Measurements from ENCODE around the gene DRAM1.

Gene DRAM1

DNA sequence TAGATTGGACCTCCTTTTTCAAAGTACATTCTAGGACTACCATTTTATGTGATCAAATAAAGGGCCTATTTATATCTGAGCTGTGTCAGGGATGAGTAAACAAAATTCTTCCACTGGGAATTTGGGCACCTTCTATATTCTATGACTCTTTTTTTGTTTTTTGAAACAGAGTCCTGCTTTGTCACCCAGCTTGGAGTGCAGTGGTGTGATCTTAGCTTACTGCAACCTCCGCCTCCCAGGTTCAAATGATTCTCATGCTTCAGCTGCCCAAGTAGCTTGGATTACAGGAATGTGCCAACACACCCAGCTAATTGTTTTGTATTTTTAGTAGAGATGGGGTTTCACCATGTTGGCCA lies 64.8 kb downstream of the DRAM1 start:
- FAIRE-seq = no peak

DNA sequence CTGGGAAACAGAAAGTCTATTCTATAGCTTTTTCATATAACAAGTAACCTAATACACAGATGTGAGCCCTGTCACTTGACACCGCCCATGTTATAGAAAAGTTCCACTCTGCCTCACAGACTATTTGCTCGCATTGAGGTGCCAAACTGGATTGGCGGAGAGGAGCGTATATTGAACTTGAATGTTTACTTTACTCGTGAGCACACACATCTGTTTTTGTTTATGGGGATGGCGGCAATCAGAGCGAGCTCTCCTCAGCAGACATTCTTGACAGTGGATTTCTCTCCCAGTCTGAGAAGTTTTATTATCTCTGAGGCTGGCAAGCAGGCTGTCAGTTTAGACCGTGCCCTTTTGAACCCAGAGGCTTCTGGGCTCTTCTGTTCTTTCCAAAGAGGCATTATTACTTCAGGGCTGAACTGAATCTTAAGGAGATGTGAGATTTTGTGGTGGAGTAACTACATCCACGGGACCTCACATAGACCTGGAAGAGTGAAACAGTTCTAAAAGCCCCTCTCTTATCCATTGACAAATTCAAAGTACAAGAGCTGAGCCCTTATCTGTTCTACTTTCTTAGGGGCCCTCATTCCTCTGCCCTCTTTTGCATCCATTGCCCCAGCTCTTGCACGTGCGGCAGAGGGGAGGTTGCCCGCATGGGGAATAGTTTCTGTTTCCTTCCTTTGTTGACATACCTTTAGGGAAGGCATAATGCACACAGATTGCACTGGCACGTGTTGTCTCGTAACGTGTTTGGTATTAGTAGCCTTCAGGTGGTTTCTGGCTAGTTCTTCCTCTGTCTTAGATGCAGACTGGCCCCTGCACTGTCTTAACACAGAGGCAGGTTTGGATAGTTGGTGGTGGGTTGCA lies 68.2 kb downstream of the DRAM1 start:
- no peak for FAIRE-seq

- FAIRE-seq = no peak
These were observed 68.8 kb downstream of the DRAM1 start for GRCh38 chr12:101946233-101946611.

DNA sequence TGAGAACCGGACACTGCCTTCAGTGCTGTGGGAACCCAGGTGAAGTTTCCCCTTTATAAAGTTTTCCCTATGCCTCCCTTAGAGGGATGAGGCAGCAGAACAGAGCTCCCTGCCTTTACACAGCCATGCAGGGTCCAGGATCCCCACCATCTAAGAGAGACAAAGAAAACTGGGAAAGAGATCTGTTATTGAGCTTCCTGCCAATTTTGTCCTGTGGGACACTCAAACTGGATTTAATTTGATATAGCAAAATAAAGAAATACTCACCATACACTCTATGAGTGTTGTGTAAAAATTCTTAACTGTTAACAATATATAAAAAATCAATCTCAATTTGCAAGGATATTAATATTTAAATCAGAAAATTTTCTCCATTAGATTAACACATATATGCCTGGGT lies 69.9 kb downstream of the DRAM1 start:
- no peak for FAIRE-seq

DNA sequence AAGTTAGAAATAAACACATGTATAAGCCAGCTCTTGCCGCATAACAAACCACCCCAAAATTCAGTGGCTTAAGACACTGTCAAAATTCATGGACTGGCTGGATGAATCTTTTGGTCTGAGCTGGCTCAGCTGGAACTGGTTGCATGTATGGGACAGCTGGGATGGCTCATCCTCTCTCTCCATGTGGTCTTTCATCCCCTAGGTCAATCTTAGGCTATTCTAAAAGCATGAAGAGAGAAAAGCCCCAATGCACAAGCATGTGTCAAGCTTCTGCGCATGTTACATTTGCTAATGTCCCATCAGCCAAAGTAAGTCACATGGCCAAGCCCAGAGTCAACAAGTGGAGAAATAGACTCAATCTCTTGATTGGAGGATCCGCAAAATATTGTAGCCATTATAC lies 71.0 kb downstream of the DRAM1 start:
- FAIRE-seq = no peak

DNA sequence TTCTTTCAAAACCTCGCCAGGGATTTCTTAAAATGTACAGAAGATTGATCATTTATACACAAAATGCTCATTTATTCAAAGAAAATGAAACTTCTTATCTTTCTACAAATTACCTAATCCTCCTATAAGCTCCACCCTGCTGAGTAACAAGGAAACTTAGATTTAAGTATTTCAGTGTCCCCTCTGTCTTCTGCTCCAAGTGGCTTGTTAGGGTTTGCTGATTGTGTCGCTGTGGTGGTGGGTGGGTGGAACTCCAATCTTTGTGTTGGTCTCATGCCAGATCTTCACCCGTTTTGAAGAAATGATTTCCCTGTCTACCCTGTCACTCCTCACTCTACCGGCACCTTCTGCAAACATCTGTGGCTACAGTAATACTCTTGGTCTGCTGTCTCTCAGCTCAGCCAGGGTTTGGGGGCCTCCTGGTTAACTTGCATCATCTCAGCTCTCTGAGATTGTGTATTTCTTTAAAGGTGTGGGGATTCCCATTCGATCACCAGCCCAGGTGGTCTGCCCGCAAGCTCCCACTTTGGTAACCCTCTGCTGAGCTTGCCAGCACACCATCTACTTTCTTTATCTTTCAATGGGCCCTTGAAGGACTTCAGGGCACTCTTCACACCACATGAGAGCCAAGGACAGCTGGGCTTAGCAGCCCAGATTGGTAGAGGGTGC lies 73.8 kb downstream of the DRAM1 start:
- no peak for FAIRE-seq

DNA sequence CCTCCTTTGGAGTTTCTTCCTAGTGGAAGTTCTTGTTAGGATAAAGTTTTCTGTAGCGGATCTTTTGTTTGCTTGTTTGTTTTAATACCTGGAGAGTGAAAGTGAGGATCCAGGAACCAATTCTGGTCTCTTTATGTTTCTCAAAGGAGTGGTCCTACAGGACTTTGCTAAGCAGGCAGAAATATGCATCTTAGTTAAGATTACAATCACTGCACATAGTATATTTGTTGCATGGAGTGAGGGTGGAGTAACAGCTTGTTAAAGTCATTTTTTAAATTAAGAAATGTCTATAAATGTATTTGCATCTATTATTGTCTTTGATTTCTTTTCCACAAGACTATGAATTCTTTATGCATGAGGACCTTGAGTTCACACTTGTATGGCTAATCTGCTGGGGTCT lies 76.7 kb downstream of the DRAM1 start:
- FAIRE-seq = no peak

DNA sequence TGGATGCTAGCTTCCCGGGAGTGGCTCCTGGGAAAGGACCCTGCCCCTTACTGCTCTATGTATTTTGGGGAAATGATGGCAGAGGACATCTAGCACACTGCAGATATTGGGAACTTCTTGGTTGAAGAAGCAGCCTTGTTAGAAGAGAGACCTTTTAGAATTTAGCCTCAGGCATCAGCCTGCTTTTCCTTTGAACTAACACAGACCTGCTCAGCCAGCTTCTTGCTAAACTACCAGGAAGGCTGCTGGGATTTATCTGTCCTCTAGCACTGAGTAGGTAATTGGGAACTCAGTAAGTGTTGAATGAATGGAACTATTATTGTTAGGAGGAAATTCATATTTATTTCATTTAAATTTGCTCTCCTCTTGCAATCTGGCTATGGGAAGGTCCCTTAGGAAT lies 77.3 kb downstream of the DRAM1 start:
- FAIRE-seq = no peak

DNA sequence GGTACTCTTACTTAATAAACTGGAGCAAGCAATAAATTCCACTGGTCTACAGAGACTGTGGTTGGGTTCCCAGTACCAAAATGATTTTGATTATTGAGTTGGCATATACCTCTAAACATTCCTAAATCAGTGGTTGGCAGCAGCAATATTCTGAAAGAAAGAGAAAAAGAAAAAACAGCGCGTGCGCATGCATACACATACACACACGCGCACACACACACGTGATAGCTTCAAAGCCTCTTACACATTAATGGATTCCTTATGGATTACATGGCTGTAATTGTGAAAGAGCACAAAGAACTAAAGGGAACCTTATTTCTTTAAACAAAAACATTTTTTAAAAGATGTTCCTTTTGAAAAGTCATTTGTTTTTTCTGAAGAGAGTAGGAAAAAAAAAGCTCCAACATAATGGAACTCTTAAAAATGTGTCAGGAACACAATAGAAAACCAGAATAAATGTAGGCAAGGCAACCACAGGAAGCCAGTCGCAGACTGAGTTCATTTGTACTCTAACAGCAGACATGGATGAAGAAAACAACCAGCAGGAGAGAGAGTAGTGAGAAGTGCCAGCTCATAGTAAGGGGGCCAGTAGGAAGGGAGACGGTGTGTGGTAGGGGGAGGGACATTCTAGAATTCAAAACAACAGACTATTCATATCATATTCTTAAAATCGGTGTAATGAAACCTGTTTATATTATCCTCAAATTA lies 80.0 kb downstream of the DRAM1 start:
- no peak for FAIRE-seq

DNA sequence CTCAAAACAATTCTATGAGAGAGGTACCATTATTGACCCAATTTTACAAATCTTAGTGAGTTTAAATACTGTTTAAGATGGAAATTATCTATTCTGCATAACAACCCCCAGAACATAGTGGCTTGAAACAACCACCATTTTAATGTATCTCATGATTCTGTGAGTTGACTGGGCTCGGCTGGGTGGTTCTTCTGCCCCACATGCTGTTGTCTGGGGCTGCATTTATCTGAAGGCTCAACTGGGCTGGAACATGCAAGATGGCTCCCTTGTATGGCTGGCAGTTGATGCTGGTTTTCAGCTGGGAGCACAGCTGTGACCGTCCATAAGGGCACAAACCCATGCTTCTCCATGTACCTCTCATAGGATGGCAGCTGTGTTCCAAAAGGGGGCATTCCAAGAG lies 82.2 kb downstream of the DRAM1 start:
- no peak for FAIRE-seq

- FAIRE-seq = no peak
These were observed 85.1 kb downstream of the DRAM1 start for GRCh38 chr12:101962486-101962885.

DNA sequence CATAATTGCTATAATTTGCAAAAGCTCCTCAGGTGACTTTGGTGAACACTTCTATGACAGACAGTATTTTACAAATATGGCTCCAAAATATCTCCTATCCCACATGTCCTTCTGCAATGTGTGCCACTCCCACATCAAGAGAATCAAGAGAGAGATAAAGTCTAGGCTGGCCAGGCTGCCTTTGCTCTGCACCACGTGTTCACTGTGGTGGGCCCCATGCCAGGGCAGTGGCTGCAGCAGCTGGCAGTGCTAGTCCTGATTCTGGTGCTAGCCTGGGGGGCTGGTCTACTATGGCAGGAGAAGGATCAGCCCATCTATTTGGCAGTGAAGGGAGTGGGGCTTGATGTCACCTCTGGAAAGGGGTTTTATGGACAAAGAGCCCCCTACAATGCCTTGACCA lies 86.3 kb downstream of the DRAM1 start:
- FAIRE-seq = no peak

GRCh38 chr12:101966496-101966895 lies 89.1 kb downstream of the DRAM1 start:
- FAIRE-seq = no peak

DNA sequence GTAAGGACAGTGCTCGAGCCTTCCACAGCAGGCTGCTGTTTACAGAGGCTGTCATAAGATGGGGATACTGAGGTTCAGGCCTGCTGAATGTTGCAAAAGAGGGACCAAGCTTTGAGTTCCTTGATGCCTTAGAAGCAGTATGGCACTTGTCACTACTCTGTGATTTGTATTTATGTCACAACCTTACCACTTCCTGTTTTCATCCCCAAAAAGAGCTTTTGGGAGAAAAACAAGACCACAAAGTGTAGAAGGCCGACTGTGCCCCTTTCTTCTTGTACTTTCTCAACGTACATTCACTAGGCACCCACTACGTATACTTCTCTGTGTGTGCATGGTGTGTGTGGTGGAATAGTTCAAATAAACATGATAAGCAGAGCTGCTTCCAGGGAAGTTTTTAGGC lies 90.1 kb downstream of the DRAM1 start:
- FAIRE-seq = no peak

DNA sequence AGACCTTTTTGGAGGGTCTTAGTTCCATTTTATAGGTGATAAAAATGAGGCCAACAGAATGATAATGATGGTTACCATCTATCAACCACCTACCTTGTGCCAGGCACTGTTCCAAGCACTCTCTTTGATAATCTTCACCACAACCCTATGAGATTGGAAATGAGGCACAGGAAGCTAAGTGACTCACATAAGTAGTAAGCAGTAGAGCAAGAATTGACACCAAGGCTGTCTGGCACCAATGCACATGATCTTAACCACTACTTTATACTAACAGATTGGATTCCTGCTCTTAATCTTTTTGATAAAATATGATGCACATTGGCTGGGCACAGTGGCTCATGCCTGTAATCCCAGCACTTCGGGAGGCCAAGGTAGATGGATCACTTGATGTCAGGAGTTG lies 91.4 kb downstream of the DRAM1 start:
- no peak for FAIRE-seq
